Neural crest cell (in vitro differentiated cells): ENCODE data around the gene RBM26. TPM values are rescaled to one million over a fixed set of nuclear protein-coding genes. Genes with fewer than 3 reads are reported as not detected.

Source experiments
- DNase-seq: peaks from one replicate; pipeline ENCODE4 v3.0.0; 2021; ENCODE audit warnings: low read depth, mixed read lengths, low spot score
- H3K27ac Mint-ChIP-seq: one replicate; pipeline ENCODE4 v1.8.0; 2021; ENCODE audit warnings: mild to moderate bottlenecking, mixed read lengths; ENCODE audit not compliant: unreplicated experiment
- H3K27me3 Mint-ChIP-seq: 2 replicates; pipeline ENCODE4 v1.8.0; 2021; ENCODE audit warnings: low read depth, mild to moderate bottlenecking, mixed read lengths
- H3K36me3 Mint-ChIP-seq: 2 replicates; pipeline ENCODE4 v1.8.0; 2021; ENCODE audit warnings: low read depth, mild to moderate bottlenecking, mixed read lengths
- H3K4me1 Mint-ChIP-seq: 2 replicates; pipeline ENCODE4 v1.8.0; 2021; ENCODE audit warnings: mixed read lengths
- H3K4me3 Mint-ChIP-seq: one replicate; pipeline ENCODE4 v1.8.0; 2021; ENCODE audit warnings: mild to moderate bottlenecking, mixed read lengths
- H3K9me3 Mint-ChIP-seq: 2 replicates; pipeline ENCODE4 v1.8.0; 2021; ENCODE audit warnings: mixed read lengths
- CTCF ChIP-seq: fragments of 200-600 bp; sonication (generic); conservative IDR thresholded peaks from 2 replicates; pipeline ENCODE4 v1.5.0; 2021; ENCODE audit warnings: antibody characterized with exemption, mild to moderate bottlenecking
- total RNA-seq: library from RNA; stranded (reverse); gene quantifications from 2 replicates; pipeline ENCODE4 v1.2.1, GENCODE V29; 2021

RBM26 gene
- total RNA-seq, 1 donor from 2014 or later, result 78.1 TPM

GRCh38 chr13:79306650-79307049 is 99.4 kb downstream of the RBM26 start:
- no peak for TF ChIP-seq CTCF
- no peak for DNase-seq
- Mint-ChIP-seq H3K4me3 (no peak overlapping the region), H3K9me3 (no peaks in the 10 kb centered on the region), H3K36me3 (no peaks in the 10 kb centered on the region), H3K27me3 (peaks cover 2% of the 10 kb centered on the region), H3K4me1 (no peaks in the 10 kb centered on the region), H3K27ac (no peak overlapping the region)

- H3K4me3 Mint-ChIP-seq, result no peak overlapping the region
- H3K4me1 Mint-ChIP-seq, result no peaks in the 10 kb centered on the region
- H3K27me3 Mint-ChIP-seq, result no peaks in the 10 kb centered on the region
- no peak for TF ChIP-seq CTCF
- H3K9me3 Mint-ChIP-seq, result peaks cover 5% of the 10 kb centered on the region
- no peaks in the 10 kb centered on the region for H3K36me3 Mint-ChIP-seq
- no peak overlapping the region for H3K27ac Mint-ChIP-seq
- DNase-seq, result no peak
These were observed 108.9 kb downstream of the RBM26 start for GRCh38 chr13:79297128-79297527.

- Mint-ChIP-seq H3K27ac (no peak overlapping the region), H3K9me3 (peaks cover 2% of the 10 kb centered on the region), H3K27me3 (no peaks in the 10 kb centered on the region), H3K4me3 (no peak overlapping the region), H3K4me1 (no peaks in the 10 kb centered on the region), H3K36me3 (no peaks in the 10 kb centered on the region)
- no peak for TF ChIP-seq CTCF
- DNase-seq, result no peak
These were observed 109.9 kb downstream of the RBM26 start for GRCh38 chr13:79295906-79296706.

- Mint-ChIP-seq H3K4me3 (no peak overlapping the region), H3K36me3 (no peaks in the 10 kb centered on the region)
These were observed 115.3 kb downstream of the RBM26 start for GRCh38 chr13:79290595-79291244.

GRCh38 chr13:79289571-79289970 is 116.5 kb downstream of the RBM26 start:
- H3K4me1 Mint-ChIP-seq, result peaks cover 19% of the 10 kb centered on the region
- TF ChIP-seq CTCF, result no peak
- no peak overlapping the region for H3K4me3 Mint-ChIP-seq

More at GRCh38 chr13:79290595-79291244, 115.3 kb downstream of the RBM26 start:
- Mint-ChIP-seq H3K9me3 (no peaks in the 10 kb centered on the region), H3K27me3 (no peaks in the 10 kb centered on the region), H3K27ac (no peak overlapping the region), H3K4me1 (peaks cover 19% of the 10 kb centered on the region)
- TF ChIP-seq CTCF, result no peak
- DNase-seq, result no peak

More at GRCh38 chr13:79289571-79289970, 116.5 kb downstream of the RBM26 start:
- no peaks in the 10 kb centered on the region for H3K27me3 Mint-ChIP-seq
- no peak overlapping the region for H3K27ac Mint-ChIP-seq
- no peaks in the 10 kb centered on the region for H3K9me3 Mint-ChIP-seq
- no peak for DNase-seq
- no peaks in the 10 kb centered on the region for H3K36me3 Mint-ChIP-seq
